IMR-90 (cell line): Measurements from ENCODE around the gene RAB14. TPM values are rescaled to one million over a fixed set of nuclear protein-coding genes. Genes with fewer than 3 reads are reported as not detected.

Source experiments
- ATAC-seq: fragments of 200-7000 bp; cut with Tn5 transposase; 2 replicates; pipeline ENCODE4 v1.9.1; 2020; ENCODE audit warnings: low read depth, mild to moderate bottlenecking, moderate library complexity
- BruUV-seq: library from RNA; stranded (reverse); fragments of 400-500 nt; replicated peaks from 2 replicates; lab custom pipeline; 2021; lab: Mats Ljungman, UMichigan
- CTCF ChIA-PET: fragments of 300-600 bp; formaldehyde crosslinking; extraction: SDS; loops from one replicate; lab custom pipeline; 2021; ENCODE audit warnings: antibody characterized with exemption; lab: Yijun Ruan, JAX
- POLR2A ChIA-PET: fragments of 300-600 bp; sonication (Branson Sonifier 250); formaldehyde crosslinking; loops from one replicate; lab custom pipeline; 2022; ENCODE audit warnings: antibody characterized with exemption; ENCODE audit not compliant: unreplicated experiment; lab: Charles Lee
- DNase-seq: peaks from one replicate; pipeline ENCODE4 v3.0.0; 2013
- H2AFZ ChIP-seq: replicated peaks from 2 replicates; pipeline ENCODE3; 2013; ENCODE audit warnings: low read length, mild to moderate bottlenecking; ENCODE audit not compliant: poor library complexity
- H2AK5ac ChIP-seq: 2 replicates; pipeline ENCODE4 v1.6.1; 2013; ENCODE audit warnings: low read depth, low read length, inconsistent platforms
- H2AK9ac ChIP-seq: replicated peaks from 2 replicates; pipeline ENCODE3; 2013; ENCODE audit warnings: mild to moderate bottlenecking, low read depth, low read length, moderate library complexity; ENCODE audit not compliant: poor library complexity
- H2BK120ac ChIP-seq: 2 replicates; pipeline ENCODE4 v1.6.1; 2013; ENCODE audit warnings: low read depth, low read length, inconsistent platforms
- H2BK15ac ChIP-seq: 3 replicates; pipeline ENCODE4 v1.6.1; 2013; ENCODE audit warnings: low read depth, low read length, inconsistent platforms
- H2BK20ac ChIP-seq: 2 replicates; pipeline ENCODE4 v1.6.1; 2013; ENCODE audit warnings: low read depth, mild to moderate bottlenecking, inconsistent platforms, low read length, moderate library complexity
- H2BK5ac ChIP-seq: 2 replicates; pipeline ENCODE4 v1.6.1; 2013; ENCODE audit warnings: mild to moderate bottlenecking, low read depth, low read length, inconsistent platforms; ENCODE audit not compliant: poor library complexity, severe bottlenecking
- H3K14ac ChIP-seq: replicated peaks from 2 replicates; pipeline ENCODE4 v1.6.1; 2013; ENCODE audit warnings: low read depth, low read length, inconsistent platforms
- H3K18ac ChIP-seq: 2 replicates; pipeline ENCODE4 v1.6.1; 2013; ENCODE audit warnings: low read depth, low read length, control low read depth
- H3K23ac ChIP-seq: 2 replicates; pipeline ENCODE4 v1.6.1; 2013; ENCODE audit warnings: low read depth, low read length, inconsistent platforms
- H3K27ac ChIP-seq: 2 replicates; pipeline ENCODE4 v1.5.1; 2013; ENCODE audit warnings: mild to moderate bottlenecking, control low read depth, low read length; ENCODE audit not compliant: insufficient read depth
- H3K27me3 ChIP-seq: 2 replicates; pipeline ENCODE4 v1.6.1; 2013; ENCODE audit warnings: low read length; ENCODE audit not compliant: control insufficient read depth, insufficient read depth
- H3K36me3 ChIP-seq: 2 replicates; pipeline ENCODE4 v1.6.1; 2013; ENCODE audit warnings: low read length, mixed read lengths; ENCODE audit not compliant: control insufficient read depth, insufficient read depth
- H3K4ac ChIP-seq: 2 replicates; pipeline ENCODE4 v1.6.1; 2013; ENCODE audit warnings: low read depth, low read length, inconsistent platforms
- H3K4me1 ChIP-seq: 2 replicates; pipeline ENCODE4 v1.6.1; 2013; ENCODE audit warnings: low read length, mixed read lengths; ENCODE audit not compliant: control insufficient read depth, insufficient read depth
- H3K4me2 ChIP-seq: 2 replicates; pipeline ENCODE4 v1.6.1; 2013; ENCODE audit warnings: low read depth, mild to moderate bottlenecking, control low read depth, low read length, moderate library complexity
- H3K4me3 ChIP-seq: 2 replicates; pipeline ENCODE4 v1.5.1; 2013; ENCODE audit warnings: low read depth, mild to moderate bottlenecking, control low read depth, low read length, moderate library complexity; ENCODE audit not compliant: insufficient read depth
- H3K56ac ChIP-seq: 2 replicates; pipeline ENCODE4 v1.6.1; 2013; ENCODE audit warnings: low read length, inconsistent platforms; ENCODE audit not compliant: insufficient read depth; ENCODE audit errors: extremely low read depth
- H3K79me1 ChIP-seq, 2 experiments: 2 replicates each; pipeline ENCODE4 v1.6.1; 2013; ENCODE audit warnings: low read length in 2 of 2, inconsistent platforms in 1 of 2, low read depth in 1 of 2
- H3K9ac ChIP-seq: 2 replicates; pipeline ENCODE4 v1.6.1; 2013; ENCODE audit warnings: low read depth, low read length, control low read depth
- H3K9me1 ChIP-seq: 2 replicates; pipeline ENCODE4 v1.6.1; 2013; ENCODE audit warnings: low read length, inconsistent platforms; ENCODE audit not compliant: insufficient read depth
- H3K9me3 ChIP-seq: 2 replicates; pipeline ENCODE4 v1.6.1; 2013; ENCODE audit warnings: low read length; ENCODE audit not compliant: control insufficient read depth, insufficient read depth
- H4K20me1 ChIP-seq: 2 replicates; pipeline ENCODE4 v1.6.1; 2013; ENCODE audit warnings: low read length, inconsistent platforms; ENCODE audit not compliant: insufficient read depth
- H4K5ac ChIP-seq: 2 replicates; pipeline ENCODE4 v1.6.1; 2013; ENCODE audit warnings: mild to moderate bottlenecking, low read depth, low read length, control low read depth
- H4K8ac ChIP-seq, 2 experiments: 2 replicates each; pipeline ENCODE4 v1.6.1; 2013; ENCODE audit warnings: low read depth in 2 of 2, low read length in 2 of 2, control low read depth in 1 of 2, inconsistent platforms in 1 of 2
- H4K91ac ChIP-seq: 2 replicates; pipeline ENCODE4 v1.6.1; 2013; ENCODE audit warnings: low read depth, low read length, inconsistent platforms; ENCODE audit not compliant: insufficient read depth
- BHLHE40 ChIP-seq: fragments of 150-350 bp; IDR thresholded peaks from 2 replicates; pipeline ENCODE4 v1.6.1; 2016; ENCODE audit warnings: mild to moderate bottlenecking, low read depth, low read length
- CTCF ChIP-seq: conservative IDR thresholded peaks from 2 replicates; pipeline ENCODE4 v1.5.1; 2012; ENCODE audit warnings: mild to moderate bottlenecking, low read depth, low read length, improper control_type of control experiment
- FOS ChIP-seq: fragments of 150-350 bp; IDR thresholded peaks from 2 replicates; pipeline ENCODE4 v1.6.1; 2016; ENCODE audit warnings: low read depth, low read length
- MAFK ChIP-seq: IDR thresholded peaks from 2 replicates; pipeline ENCODE4 v1.6.1; 2012; ENCODE audit warnings: low read depth, low read length, improper control_type of control experiment
- MAZ ChIP-seq: IDR thresholded peaks from 2 replicates; pipeline ENCODE4 v1.6.1; 2012; ENCODE audit warnings: low read depth, mild to moderate bottlenecking, low read length, improper control_type of control experiment, moderate library complexity, borderline replicate concordance
- MXI1 ChIP-seq: IDR thresholded peaks from 2 replicates; pipeline ENCODE4 v1.6.1; 2012; ENCODE audit warnings: low read depth, mild to moderate bottlenecking, low read length, moderate library complexity, borderline replicate concordance
- NFE2L2 ChIP-seq: fragments of 150-350 bp; IDR thresholded peaks from 2 replicates; pipeline ENCODE4 v1.6.1; 2016; ENCODE audit warnings: low read depth, mild to moderate bottlenecking, low read length
- RAD21 ChIP-seq: IDR thresholded peaks from 2 replicates; pipeline ENCODE4 v1.6.1; 2012; ENCODE audit warnings: low read length, improper control_type of control experiment
- RCOR1 ChIP-seq: IDR thresholded peaks from 2 replicates; pipeline ENCODE4 v1.6.1; 2012; ENCODE audit warnings: mild to moderate bottlenecking, low read length, improper control_type of control experiment; ENCODE audit not compliant: insufficient replicate concordance
- USF2 ChIP-seq: fragments of 150-350 bp; IDR thresholded peaks from 2 replicates; pipeline ENCODE4 v1.6.1; 2017; ENCODE audit warnings: mild to moderate bottlenecking, antibody characterized with exemption, low read length, low read depth
- WGBS, 2 experiments: methylation state at CpG; one replicate each; pipeline versions ENCODE4 v1.1.5 to v1.1.7; 2013; ENCODE audit warnings: missing lambda C conversion rate in 2 of 2; ENCODE audit not compliant: insufficient read length in 1 of 2; ENCODE audit errors: extremely low coverage in 2 of 2; 5-methylcytosine and 5-hydroxymethylcytosine counted together
- dilution Hi-C: fragments of 300-500 bp; cut with HindIII; formaldehyde crosslinking; loops from one replicate; pipeline ENCODE4 v1.14.3; 2018; ENCODE audit warnings: low sequenced_read_pairs; ENCODE audit not compliant: unreplicated experiment
- in situ Hi-C: fragments of 300-500 bp; cut with MboI; formaldehyde crosslinking; loops from 3 replicates; pipeline ENCODE4 v1.14.3; 2019; ENCODE audit warnings: low sequenced_read_pairs, inconsistent platforms, mixed read lengths
- intact Hi-C: fragments of 100-400 bp; cut with micrococcal nuclease; formaldehyde crosslinking; loops from 2 replicates; pipeline ENCODE4 v1.10.0; 2022
- polyA plus RNA-seq, 3 experiments: library from polyadenylated mRNA; depleted of rRNA; stranded (reverse); fragments of >200 nt; gene quantifications; 2 replicates each; pipeline ENCODE4 v1.2.3, GENCODE V29; 2012; ENCODE audit warnings: low replicate concordance in 1 of 3
- total RNA-seq: library from RNA; depleted of rRNA; stranded (reverse); fragments of >200 nt; gene quantifications from 2 replicates; pipeline ENCODE4 v1.2.3, GENCODE V29; 2012

RAB14 gene
- total and polyA plus RNA-seq, 2 of the 4 experiments (the other 2 are of a cell fraction), result 20.1 to 29.3 TPM

- Histone ChIP-seq H2BK15ac (no peak overlapping the region), H3K4ac (no peak overlapping the region), H2BK20ac (no peak overlapping the region), H3K9me1 (0 out of 2 replicates have a peak, but pooled peaks cover 6% of the 10 kb centered on the region), H3K79me1 (no peaks in the 10 kb centered on the region; a peak in 1 of 4 replicates), H4K20me1 (no peaks in the 10 kb centered on the region), H3K9ac (no peak overlapping the region), H4K5ac (no peak overlapping the region), H4K8ac (no peak overlapping the region), H3K56ac (no peak overlapping the region), H3K4me3 (no peak overlapping the region), H3K23ac (no peak overlapping the region), H3K36me3 (peaks cover 18% of the 10 kb centered on the region), H3K4me1 (no peaks in the 10 kb centered on the region), H3K9me3 (no peaks in the 10 kb centered on the region), H3K18ac (no peak overlapping the region), H2AK5ac (no peak overlapping the region), H2AFZ (no peak overlapping the region), H2BK120ac (no peak overlapping the region), H3K4me2 (no peak overlapping the region), H3K14ac (no peak overlapping the region), H2AK9ac (no peak overlapping the region), H3K27ac (no peak overlapping the region), H4K91ac (no peak overlapping the region), H3K27me3 (no peaks in the 10 kb centered on the region), H2BK5ac (no peak overlapping the region)
- in situ Hi-C loops (no loop called here), intact Hi-C loops (no loop called here), dilution Hi-C loops (no loop called here)
- DNase-seq (no peak), ATAC-seq (no peak)
- BruUV-seq, result no TSS peak
- TF ChIP-seq CTCF (no peak), MAZ (no peak), BHLHE40 (no peak), RCOR1 (no peak), MAFK (no peak), USF2 (no peak), MXI1 (no peak), RAD21 (no peak), NFE2L2 (no peak), FOS (no peak)
- ChIA-PET POLR2A (no interaction called here), CTCF (no interaction called here)
- 100% methylated on average over 1 of the region's 1 CpG; no CpG with 5 or more reads in 1 of the 2 experiments for WGBS, 2 experiments
Measured at GRCh38 chr9:121141306-121141705, 60.4 kb downstream of the RAB14 start.
